Right lobe of liver (tissue), 6 donors: ENCODE data around the gene DOK4. TPM values are rescaled to one million over a fixed set of nuclear protein-coding genes. Genes with fewer than 3 reads are reported as not detected.
A peak's percentile ranks its signal among the peaks of the same experiment; 100 is the strongest.

Experiments
- ATAC-seq, 4 donors: fragments of 200-7000 bp; cut with Tn5 transposase; one replicate each; pipeline ENCODE4 v1.9.1; 2020; ENCODE audit warnings: mild to moderate bottlenecking in 4 of 4, moderate library complexity in 4 of 4
- DNase-seq, 3 donors: peaks; one replicate each; pipeline ENCODE4 v3.0.0-alpha.2; 2020
- H3K27ac ChIP-seq, 3 donors: fragments of 200-600 bp; one replicate each; pipeline ENCODE4 v1.8.0; 2022
- H3K27me3 ChIP-seq, 2 donors: fragments of 200-600 bp; one replicate each; pipeline ENCODE4 v1.8.0; 2022
- H3K36me3 ChIP-seq, 4 donors: fragments of 200-600 bp; sonication (generic) in 1 of 4; one replicate each; pipeline versions ENCODE4 v1.5.1 to v1.8.0; 2017 to 2022; ENCODE audit warnings: control low read depth in 1 of 4
- H3K4me1 ChIP-seq, 4 donors: fragments of 200-600 bp; sonication (generic) in 1 of 4; one replicate each; pipeline versions ENCODE4 v1.5.1 to v1.8.0; 2017 to 2022; ENCODE audit warnings: control low read depth in 1 of 4
- H3K4me3 ChIP-seq, 3 donors: fragments of 200-600 bp; one replicate each; pipeline ENCODE4 v1.8.0; 2022
- H3K9me3 ChIP-seq, 4 donors: fragments of 200-600 bp; sonication (generic) in 1 of 4; one replicate each; pipeline versions ENCODE4 v1.5.1 to v1.8.0; 2017 to 2022; ENCODE audit warnings: control low read depth in 1 of 4
- POLR2A ChIP-seq: fragments of 450-650 bp; IDR thresholded peaks from one replicate; pipeline ENCODE4 v1.6.1; 2017; ENCODE audit warnings: antibody characterized with exemption, mild to moderate bottlenecking
- WGBS: methylation state at CpG from one replicate; pipeline ENCODE4 v1.1.6; 2018; ENCODE audit warnings: low coverage, low lambda C conversion rate; ENCODE audit not compliant: insufficient coverage; ENCODE audit errors: missing lambda C conversion rate; 5-methylcytosine and 5-hydroxymethylcytosine counted together
- intact Hi-C, 2 donors: fragments of 100-400 bp; cut with DNase I; formaldehyde crosslinking; loops; one replicate each; pipeline versions ENCODE4 v1.11.2 to v1.14.1; 2022
- total RNA-seq, 6 experiments: library from RNA; depleted of rRNA in 2 of 6; stranded (reverse); fragments of >200 nt in 2 of 6; fragmentation: NEBNext Ultra II Directional in 3 of 6; extraction: Animal tissue kit (Norgen Biotek cat#: 25700) in 3 of 6; gene quantifications; one replicate each; pipeline versions ENCODE4 v1.1.0 to v1.2.4, GENCODE V29; 2016 to 2023
- TF ChIP-seq, protein P1 (sequence below), 4 donors: fragments of 200-600 bp in 3 of 4; fragments of 450-650 bp in 1 of 4; IDR thresholded peaks; one replicate each; pipeline versions ENCODE4 v1.5.1 to v1.8.0; 2016 to 2022; ENCODE audit warnings: antibody characterized with exemption in 4 of 4, mild to moderate bottlenecking in 2 of 4
- donor health status: DM: no; HTN: yes; CAD: no.
- donor health status: DM: no; HTN: no; CAD: no.
- donor health status: DM: no; HTN: no; CAD: no.
- donor health status: DM: no; HTN: yes; CAD: no.
- donor health status: DM: no; HTN: yes; CAD: no.

Gene DOK4
- total RNA-seq, 6 experiments from 2014 or later, result 20.0 to 62.1 (median 36.7) TPM

DNA sequence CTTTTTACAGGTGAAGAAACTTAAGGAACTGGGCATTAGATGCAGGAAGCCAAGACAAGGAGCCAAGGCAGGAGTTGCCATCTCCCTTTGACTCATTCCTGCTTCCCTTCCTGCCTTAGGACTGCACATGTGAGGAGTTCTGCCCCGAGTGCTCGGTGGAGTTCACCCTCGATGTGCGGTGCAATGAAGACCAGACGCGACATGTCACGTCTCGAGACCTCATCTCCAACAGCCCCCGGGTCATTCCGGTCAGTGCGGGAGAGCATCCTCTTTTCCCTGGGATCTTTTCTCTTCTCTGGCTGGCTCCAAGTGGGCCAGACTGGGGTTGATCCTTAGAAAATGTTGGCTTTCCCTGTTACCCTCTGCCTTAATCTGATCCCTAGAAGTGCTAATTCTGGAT lies 17.2 kb downstream of the DOK4 start:
- no peak overlapping the region for H3K4me3 ChIP-seq
- no peaks in the 10 kb centered on the region for H3K27me3 ChIP-seq
- H3K4me1 ChIP-seq, result peaks cover 0 to 42% (median 23%) of the 10 kb centered on the region in 4 donors
- ATAC-seq (no peak), DNase-seq (no peak)
- no peak overlapping the region for H3K27ac ChIP-seq
- intact Hi-C loops, result loop anchor here in 1 of 2 donors (10.0 kb wide), 1 partner anchor 46 kb away; no protein-coding TSS in a partner anchor
- 73% methylated on average over 5 of the region's 11 CpGs for WGBS
- TF ChIP-seq, protein P1, sequence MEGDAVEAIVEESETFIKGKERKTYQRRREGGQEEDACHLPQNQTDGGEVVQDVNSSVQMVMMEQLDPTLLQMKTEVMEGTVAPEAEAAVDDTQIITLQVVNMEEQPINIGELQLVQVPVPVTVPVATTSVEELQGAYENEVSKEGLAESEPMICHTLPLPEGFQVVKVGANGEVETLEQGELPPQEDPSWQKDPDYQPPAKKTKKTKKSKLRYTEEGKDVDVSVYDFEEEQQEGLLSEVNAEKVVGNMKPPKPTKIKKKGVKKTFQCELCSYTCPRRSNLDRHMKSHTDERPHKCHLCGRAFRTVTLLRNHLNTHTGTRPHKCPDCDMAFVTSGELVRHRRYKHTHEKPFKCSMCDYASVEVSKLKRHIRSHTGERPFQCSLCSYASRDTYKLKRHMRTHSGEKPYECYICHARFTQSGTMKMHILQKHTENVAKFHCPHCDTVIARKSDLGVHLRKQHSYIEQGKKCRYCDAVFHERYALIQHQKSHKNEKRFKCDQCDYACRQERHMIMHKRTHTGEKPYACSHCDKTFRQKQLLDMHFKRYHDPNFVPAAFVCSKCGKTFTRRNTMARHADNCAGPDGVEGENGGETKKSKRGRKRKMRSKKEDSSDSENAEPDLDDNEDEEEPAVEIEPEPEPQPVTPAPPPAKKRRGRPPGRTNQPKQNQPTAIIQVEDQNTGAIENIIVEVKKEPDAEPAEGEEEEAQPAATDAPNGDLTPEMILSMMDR (IDR thresholded peaks at IDR 0.05), result no peak
- no peak for TF ChIP-seq POLR2A
- H3K9me3 ChIP-seq, result no peaks in the 10 kb centered on the region
- peaks cover 0 to 66% (median 34%) of the 10 kb centered on the region in 4 donors for H3K36me3 ChIP-seq

DNA sequence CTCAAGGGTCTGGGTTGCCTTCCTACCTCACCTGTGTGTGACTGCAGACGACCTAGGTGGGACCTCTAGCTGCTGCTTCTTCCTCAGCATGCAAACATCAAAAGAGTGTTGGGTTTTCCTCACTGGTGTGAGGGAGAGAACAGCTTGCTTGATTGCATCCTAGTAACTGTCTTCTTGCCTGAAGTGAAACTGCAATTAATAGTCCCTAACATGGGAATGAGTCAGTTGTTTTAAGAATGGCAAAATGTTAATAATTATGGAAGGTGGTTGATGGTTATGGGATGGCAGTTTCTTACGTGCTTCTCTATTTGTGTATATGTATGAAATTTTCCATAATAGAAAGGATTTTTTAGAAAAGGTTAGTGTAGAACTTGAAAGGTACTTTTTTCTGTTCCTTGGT lies 17.9 kb downstream of the DOK4 start:
- Histone ChIP-seq H3K27me3 (no peaks in the 10 kb centered on the region), H3K9me3 (no peaks in the 10 kb centered on the region), H3K4me1 (peaks cover 0 to 48% (median 26%) of the 10 kb centered on the region in 4 donors), H3K4me3 (no peak overlapping the region), H3K36me3 (peaks cover 0 to 62% (median 32%) of the 10 kb centered on the region in 4 donors), H3K27ac (no peak overlapping the region)
- no peak for TF ChIP-seq POLR2A
- DNase-seq, result no peak
- ATAC-seq, result no peak
- 71% methylated on average over 1 of the region's 2 CpGs for WGBS
- intact Hi-C loops, result loop anchor here in 1 of 2 donors (10.0 kb wide), 1 partner anchor 46 kb away; no protein-coding TSS in a partner anchor

DNA sequence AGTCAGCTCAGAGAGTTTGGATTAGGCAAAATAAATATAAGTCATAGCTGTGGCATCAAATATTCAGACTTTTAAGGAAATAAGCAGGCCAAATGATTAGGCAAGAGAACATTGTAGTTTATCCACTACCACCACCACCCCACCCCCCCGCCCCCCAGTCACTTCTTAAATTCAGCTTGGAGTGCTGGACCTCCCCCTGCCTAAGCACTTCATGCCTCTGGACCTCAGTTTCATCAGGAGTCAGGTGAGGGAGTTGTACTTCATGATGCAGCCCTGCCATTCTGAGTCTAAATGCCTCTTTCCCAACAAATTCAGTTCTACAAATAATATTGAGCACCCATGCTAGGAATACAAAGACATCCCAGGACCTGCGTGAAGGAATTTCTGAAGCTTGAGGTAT lies 21.8 kb downstream of the DOK4 start:
- Histone ChIP-seq H3K36me3 (peaks cover 0 to 60% (median 19%) of the 10 kb centered on the region in 4 donors), H3K27ac (no peak overlapping the region), H3K4me1 (peaks cover 0 to 15% (median 6%) of the 10 kb centered on the region in 4 donors), H3K27me3 (no peaks in the 10 kb centered on the region), H3K9me3 (no peaks in the 10 kb centered on the region), H3K4me3 (no peak overlapping the region)
- intact Hi-C loops, result loop anchor here in 1 of 2 donors (10.0 kb wide), 1 partner anchor 50 kb away; no protein-coding TSS in a partner anchor
- ATAC-seq, result no peak
- 74% methylated on average over 2 of the region's 2 CpGs for WGBS
- TF ChIP-seq, protein P1 (IDR thresholded peaks at IDR 0.05), result no peak
- no peak for TF ChIP-seq POLR2A
- DNase-seq, result no peak

DNA sequence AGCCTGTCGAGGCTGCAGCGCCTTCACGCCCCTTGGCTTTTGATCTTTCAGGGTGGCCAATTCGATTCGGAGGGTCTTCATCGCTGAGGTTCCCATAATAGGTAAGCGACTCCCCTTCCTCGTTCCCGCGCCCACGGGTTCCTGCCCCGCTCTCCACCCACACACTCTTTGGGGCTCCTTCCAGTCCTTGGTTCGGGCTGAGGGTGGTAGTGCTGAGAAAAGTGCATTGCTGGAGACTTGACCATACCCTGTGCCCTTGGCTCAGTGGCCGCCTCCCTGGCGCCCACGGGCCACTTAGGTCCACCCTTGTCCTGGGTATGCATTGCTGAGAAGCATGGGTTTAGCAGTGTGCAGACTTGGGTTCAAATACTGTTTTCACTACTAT lies 23.3 kb downstream of the DOK4 start:
- H3K9me3 ChIP-seq, result no peaks in the 10 kb centered on the region
- intact Hi-C loops, result loop anchor here in 1 of 2 donors (10.0 kb wide), 1 partner anchor 52 kb away; no protein-coding TSS in a partner anchor
- peak overlapping the region; percentile 86 to 98 (median 90) for H3K4me3 ChIP-seq
- WGBS, result 3% methylated on average over 6 of the region's 16 CpGs
- no peak for TF ChIP-seq POLR2A
- TF ChIP-seq, protein P1 (IDR thresholded peaks at IDR 0.05), result no peak
- peak overlapping the region; percentile 51 to 86 (median 83) for H3K27ac ChIP-seq
- no peaks in the 10 kb centered on the region for H3K27me3 ChIP-seq
- ATAC-seq (peak; percentile 44 to 56 (median 48)), DNase-seq (no peak)
- H3K36me3 ChIP-seq, result peaks cover 0 to 60% (median 14%) of the 10 kb centered on the region in 4 donors
- H3K4me1 ChIP-seq, result peaks cover 0 to 15% (median 6%) of the 10 kb centered on the region in 4 donors

DNA sequence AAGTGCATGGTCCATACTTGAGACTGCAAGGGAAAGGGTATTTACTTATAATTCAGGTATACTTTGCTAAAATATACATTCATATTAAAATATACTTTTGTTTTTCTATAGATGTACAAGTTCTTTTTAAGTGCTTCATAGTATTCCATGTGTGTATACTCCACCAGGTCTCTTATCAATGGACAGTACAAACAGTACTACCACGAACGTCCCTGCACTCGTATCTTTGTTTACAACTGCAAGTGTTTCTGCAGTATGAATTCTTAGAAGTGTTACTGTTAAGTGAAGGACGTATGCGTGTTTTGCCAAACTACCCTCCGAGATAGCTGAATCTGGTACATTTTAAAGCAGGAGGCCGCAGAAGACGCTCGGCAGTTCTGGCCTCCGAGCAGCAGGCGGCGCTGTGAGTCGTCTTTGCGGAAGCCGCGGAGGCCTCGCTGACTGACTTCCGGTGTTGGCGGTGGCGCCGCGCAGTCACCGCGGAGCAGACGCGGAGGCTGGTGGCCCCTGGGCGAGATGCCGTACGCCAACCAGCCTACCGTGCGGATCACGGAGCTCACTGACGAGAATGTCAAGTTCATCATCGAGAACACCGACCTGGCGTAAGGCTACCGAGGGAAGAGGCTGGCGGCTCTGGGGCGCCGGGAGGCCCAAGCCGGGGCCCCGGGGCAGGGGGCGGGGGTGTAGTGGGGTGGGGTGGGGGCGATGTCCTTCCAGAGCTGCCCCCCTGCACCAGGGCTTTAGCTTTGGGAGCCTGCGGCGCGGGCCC lies 23.9 kb downstream of the DOK4 start, which contains the start of gene POLR2C:
POLR2C (plus strand) TSS at position 471 of the 769 bp plus-strand sequence; CDS start at position 517, 46 bp downstream.
- peak; percentile 87 for TF ChIP-seq POLR2A
- TF ChIP-seq, protein P1 (IDR thresholded peaks at IDR 0.05), result peak; percentile 97 to 99 (median 97)
- Histone ChIP-seq H3K4me1 (peaks cover 0 to 15% (median 6%) of the 10 kb centered on the region in 4 donors), H3K9me3 (no peaks in the 10 kb centered on the region), H3K36me3 (peaks cover 0 to 60% (median 12%) of the 10 kb centered on the region in 4 donors), H3K27me3 (no peaks in the 10 kb centered on the region), H3K27ac (peak within 1 kb of the TSS; percentile 51 to 86 (median 83)), H3K4me3 (peak within 1 kb of the TSS; percentile 86 to 98 (median 90))
- intact Hi-C loops, result loop anchor here in 1 of 2 donors (10.0 kb wide), 1 partner anchor 52 kb away; no protein-coding TSS in a partner anchor
- peak; percentile 96 to 99 (median 98) for ATAC-seq
- DNase-seq, result peak; percentile 88 to 91 (median 88)
- 1% methylated on average over 14 of the region's 47 CpGs for WGBS
